HL-60 (cell line): ENCODE data around the gene CNOT11.

ENCODE experiments used
- CTCF ChIP-seq: IDR thresholded peaks from one replicate; pipeline ENCODE4 v1.5.1; 2011; ENCODE audit warnings: low read length, control low read depth, inconsistent platforms; ENCODE audit not compliant: insufficient read depth
- GABPA ChIP-seq: IDR thresholded peaks from 2 replicates; pipeline ENCODE4 v1.6.1; 2012; ENCODE audit warnings: low read depth
- POLR2AphosphoS5 ChIP-seq: IDR thresholded peaks from 2 replicates; pipeline ENCODE4 v1.6.1; 2012; ENCODE audit warnings: low read depth
- SPI1 ChIP-seq: IDR thresholded peaks from 2 replicates; pipeline ENCODE4 v1.6.1; 2012; ENCODE audit warnings: low read depth, mild to moderate bottlenecking, borderline replicate concordance
- TF ChIP-seq, protein P1 (sequence below): IDR thresholded peaks from 2 replicates; pipeline ENCODE4 v1.6.1; 2012; ENCODE audit warnings: low read depth; ENCODE audit not compliant: insufficient replicate concordance

DNA sequence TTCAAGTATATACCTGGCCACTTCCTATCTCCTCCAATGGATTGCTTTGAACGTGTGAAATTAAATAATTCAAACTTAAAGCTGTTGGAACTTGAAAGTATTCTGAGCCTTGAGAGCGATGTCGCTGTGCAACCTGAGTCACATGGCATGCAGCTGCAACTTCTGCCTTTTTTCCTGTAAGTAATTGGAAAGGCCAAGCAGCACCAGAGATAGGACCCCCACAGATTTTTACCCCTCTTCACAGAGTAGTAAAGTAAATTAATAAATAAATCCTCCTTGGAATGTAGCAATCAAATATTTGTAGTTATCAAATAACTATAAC is 59.0 kb downstream of the CNOT11 start:
- TF ChIP-seq CTCF = no peak
- TF ChIP-seq POLR2AphosphoS5 = no peak
- TF ChIP-seq GABPA = no peak
- TF ChIP-seq, protein P1, sequence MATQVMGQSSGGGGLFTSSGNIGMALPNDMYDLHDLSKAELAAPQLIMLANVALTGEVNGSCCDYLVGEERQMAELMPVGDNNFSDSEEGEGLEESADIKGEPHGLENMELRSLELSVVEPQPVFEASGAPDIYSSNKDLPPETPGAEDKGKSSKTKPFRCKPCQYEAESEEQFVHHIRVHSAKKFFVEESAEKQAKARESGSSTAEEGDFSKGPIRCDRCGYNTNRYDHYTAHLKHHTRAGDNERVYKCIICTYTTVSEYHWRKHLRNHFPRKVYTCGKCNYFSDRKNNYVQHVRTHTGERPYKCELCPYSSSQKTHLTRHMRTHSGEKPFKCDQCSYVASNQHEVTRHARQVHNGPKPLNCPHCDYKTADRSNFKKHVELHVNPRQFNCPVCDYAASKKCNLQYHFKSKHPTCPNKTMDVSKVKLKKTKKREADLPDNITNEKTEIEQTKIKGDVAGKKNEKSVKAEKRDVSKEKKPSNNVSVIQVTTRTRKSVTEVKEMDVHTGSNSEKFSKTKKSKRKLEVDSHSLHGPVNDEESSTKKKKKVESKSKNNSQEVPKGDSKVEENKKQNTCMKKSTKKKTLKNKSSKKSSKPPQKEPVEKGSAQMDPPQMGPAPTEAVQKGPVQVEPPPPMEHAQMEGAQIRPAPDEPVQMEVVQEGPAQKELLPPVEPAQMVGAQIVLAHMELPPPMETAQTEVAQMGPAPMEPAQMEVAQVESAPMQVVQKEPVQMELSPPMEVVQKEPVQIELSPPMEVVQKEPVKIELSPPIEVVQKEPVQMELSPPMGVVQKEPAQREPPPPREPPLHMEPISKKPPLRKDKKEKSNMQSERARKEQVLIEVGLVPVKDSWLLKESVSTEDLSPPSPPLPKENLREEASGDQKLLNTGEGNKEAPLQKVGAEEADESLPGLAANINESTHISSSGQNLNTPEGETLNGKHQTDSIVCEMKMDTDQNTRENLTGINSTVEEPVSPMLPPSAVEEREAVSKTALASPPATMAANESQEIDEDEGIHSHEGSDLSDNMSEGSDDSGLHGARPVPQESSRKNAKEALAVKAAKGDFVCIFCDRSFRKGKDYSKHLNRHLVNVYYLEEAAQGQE = no peak
- no peak for TF ChIP-seq SPI1
